ENCODE measurements around the gene GABBR1.

DNA sequence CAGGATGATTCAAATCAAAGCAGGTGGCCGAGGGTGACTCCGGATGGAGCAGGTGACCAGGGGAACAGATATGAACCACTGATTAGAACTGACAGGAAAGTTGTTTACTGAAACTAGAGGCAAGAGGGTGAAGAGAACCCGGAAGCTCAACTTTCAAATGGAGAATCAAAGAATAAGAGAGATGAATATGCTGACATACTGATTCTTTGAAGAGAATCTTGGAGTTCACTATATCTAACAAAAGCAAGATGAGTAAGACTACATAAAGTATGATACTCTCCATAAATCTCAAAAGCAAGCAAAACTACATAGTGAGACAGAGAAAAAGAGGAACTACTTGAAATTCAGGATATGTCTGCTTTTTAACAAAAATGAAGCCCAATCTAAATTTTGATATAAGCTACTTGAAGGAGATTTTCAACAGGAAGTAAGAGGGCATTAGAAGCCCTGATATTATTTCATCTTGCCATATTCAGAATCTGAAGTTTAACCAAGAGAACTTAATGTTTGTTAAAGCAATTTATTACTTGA, 69.5 kb downstream of the GABBR1 start:
- TF ChIP-seq, protein P1, sequence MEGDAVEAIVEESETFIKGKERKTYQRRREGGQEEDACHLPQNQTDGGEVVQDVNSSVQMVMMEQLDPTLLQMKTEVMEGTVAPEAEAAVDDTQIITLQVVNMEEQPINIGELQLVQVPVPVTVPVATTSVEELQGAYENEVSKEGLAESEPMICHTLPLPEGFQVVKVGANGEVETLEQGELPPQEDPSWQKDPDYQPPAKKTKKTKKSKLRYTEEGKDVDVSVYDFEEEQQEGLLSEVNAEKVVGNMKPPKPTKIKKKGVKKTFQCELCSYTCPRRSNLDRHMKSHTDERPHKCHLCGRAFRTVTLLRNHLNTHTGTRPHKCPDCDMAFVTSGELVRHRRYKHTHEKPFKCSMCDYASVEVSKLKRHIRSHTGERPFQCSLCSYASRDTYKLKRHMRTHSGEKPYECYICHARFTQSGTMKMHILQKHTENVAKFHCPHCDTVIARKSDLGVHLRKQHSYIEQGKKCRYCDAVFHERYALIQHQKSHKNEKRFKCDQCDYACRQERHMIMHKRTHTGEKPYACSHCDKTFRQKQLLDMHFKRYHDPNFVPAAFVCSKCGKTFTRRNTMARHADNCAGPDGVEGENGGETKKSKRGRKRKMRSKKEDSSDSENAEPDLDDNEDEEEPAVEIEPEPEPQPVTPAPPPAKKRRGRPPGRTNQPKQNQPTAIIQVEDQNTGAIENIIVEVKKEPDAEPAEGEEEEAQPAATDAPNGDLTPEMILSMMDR (IDR thresholded peaks at IDR 0.05; ENCODE audit: poor library complexity, severe bottlenecking) = no peak
- TF ChIP-seq EZH2 (IDR thresholded peaks at IDR 0.05; ENCODE audit: borderline replicate concordance, insufficient read depth, low read length, poor library complexity, severe bottlenecking) (no peak), POLR2AphosphoS5 (IDR thresholded peaks at IDR 0.05) (no peak), SMC3 (conservative IDR thresholded peaks at IDR 0.05; ENCODE audit: poor library complexity) (no peak), MXI1 (conservative IDR thresholded peaks at IDR 0.05; ENCODE audit: poor library complexity, severe bottlenecking) (no peak)
